ENCODE results near the gene SCGB1D1.

DNA sequence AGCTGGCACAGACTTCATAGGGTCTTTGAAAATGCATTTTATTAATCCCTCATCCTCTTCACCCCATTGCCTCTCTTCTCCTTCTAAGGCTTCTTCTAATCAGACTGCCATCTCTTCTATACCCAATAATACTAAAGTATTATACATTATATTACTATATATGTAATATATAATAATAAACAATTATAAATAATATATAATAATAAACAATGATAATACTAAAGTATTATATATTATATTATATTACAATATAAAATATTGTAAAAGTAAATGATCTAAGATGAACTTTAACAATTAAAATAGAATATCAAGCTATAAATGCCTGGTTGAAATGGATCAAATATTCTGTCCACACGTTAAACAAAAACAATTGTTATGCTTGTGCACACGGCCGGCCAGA lies 31.5 kb downstream of the SCGB1D1 start:
- TF ChIP-seq, protein P1, sequence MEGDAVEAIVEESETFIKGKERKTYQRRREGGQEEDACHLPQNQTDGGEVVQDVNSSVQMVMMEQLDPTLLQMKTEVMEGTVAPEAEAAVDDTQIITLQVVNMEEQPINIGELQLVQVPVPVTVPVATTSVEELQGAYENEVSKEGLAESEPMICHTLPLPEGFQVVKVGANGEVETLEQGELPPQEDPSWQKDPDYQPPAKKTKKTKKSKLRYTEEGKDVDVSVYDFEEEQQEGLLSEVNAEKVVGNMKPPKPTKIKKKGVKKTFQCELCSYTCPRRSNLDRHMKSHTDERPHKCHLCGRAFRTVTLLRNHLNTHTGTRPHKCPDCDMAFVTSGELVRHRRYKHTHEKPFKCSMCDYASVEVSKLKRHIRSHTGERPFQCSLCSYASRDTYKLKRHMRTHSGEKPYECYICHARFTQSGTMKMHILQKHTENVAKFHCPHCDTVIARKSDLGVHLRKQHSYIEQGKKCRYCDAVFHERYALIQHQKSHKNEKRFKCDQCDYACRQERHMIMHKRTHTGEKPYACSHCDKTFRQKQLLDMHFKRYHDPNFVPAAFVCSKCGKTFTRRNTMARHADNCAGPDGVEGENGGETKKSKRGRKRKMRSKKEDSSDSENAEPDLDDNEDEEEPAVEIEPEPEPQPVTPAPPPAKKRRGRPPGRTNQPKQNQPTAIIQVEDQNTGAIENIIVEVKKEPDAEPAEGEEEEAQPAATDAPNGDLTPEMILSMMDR (IDR thresholded peaks at IDR 0.05), result no peak
- TF ChIP-seq EZH2 (IDR thresholded peaks at IDR 0.05), result no peak
